SU-DHL-6 (cell line): ENCODE measurements around the gene MORN3.

Experiments
- EZH2phosphoT487 ChIP-seq: fragments of 200-600 bp; sonication (generic), shearing (Covaris generic); conservative IDR thresholded peaks from 2 replicates; pipeline ENCODE4 v1.6.1; 2018; ENCODE audit warnings: mild to moderate bottlenecking, antibody characterized with exemption, low read length, moderate library complexity, mixed read lengths
- TF ChIP-seq, protein P1 (sequence below): fragments of 200-600 bp; sonication (generic); IDR thresholded peaks from one replicate; pipeline ENCODE4 v1.5.1; 2017; ENCODE audit warnings: antibody characterized with exemption, mild to moderate bottlenecking, low read length, moderate library complexity; ENCODE audit not compliant: insufficient read depth, poor library complexity, severe bottlenecking

DNA sequence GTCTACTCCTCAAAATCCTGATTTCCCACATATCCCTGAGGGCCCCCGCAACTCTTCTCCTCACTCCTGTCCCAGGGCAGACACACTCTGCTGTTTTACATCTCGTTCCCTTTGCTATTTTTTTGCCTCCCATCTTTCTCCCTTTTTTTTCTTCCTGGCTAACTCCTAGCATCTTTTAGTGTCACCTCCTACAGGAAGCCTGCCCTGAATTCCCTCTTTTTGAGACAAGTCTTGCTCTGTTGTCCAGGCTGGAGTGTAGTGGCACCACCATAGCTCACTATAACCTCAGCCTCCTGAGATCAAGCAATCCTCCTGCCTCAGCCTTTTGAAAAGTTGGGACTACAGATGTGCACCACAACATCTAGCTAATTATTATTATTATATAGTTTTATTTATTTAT lies 13.3 kb downstream of the MORN3 start:
- TF ChIP-seq, protein P1, sequence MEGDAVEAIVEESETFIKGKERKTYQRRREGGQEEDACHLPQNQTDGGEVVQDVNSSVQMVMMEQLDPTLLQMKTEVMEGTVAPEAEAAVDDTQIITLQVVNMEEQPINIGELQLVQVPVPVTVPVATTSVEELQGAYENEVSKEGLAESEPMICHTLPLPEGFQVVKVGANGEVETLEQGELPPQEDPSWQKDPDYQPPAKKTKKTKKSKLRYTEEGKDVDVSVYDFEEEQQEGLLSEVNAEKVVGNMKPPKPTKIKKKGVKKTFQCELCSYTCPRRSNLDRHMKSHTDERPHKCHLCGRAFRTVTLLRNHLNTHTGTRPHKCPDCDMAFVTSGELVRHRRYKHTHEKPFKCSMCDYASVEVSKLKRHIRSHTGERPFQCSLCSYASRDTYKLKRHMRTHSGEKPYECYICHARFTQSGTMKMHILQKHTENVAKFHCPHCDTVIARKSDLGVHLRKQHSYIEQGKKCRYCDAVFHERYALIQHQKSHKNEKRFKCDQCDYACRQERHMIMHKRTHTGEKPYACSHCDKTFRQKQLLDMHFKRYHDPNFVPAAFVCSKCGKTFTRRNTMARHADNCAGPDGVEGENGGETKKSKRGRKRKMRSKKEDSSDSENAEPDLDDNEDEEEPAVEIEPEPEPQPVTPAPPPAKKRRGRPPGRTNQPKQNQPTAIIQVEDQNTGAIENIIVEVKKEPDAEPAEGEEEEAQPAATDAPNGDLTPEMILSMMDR, result no peak
- no peak for TF ChIP-seq EZH2phosphoT487
